GM23338 (cell line): ENCODE data around the gene CCDC91. TPM values are rescaled to one million over a fixed set of nuclear protein-coding genes. Genes with fewer than 3 reads are reported as not detected.

Experiments
- ATAC-seq: fragments of 200-7000 bp; cut with Tn5 transposase; 3 replicates; pipeline ENCODE4 v1.9.1; 2020
- DNase-seq: peaks from one replicate; pipeline ENCODE4 v3.0.0-alpha.2; 2015; ENCODE audit warnings: low spot score
- H2AFZ ChIP-seq: fragments of 200-600 bp; sonication (generic); 2 replicates; pipeline ENCODE4 v1.8.0; 2016; ENCODE audit warnings: antibody characterized with exemption, mild to moderate bottlenecking, moderate library complexity
- H3F3A ChIP-seq: fragments of 200-600 bp; sonication (generic); replicated peaks from 2 replicates; pipeline ENCODE4 v1.8.0; 2017; ENCODE audit warnings: antibody characterized with exemption, mixed run types, low read depth
- H3K27ac ChIP-seq: fragments of 200-600 bp; sonication (generic); 2 replicates; pipeline ENCODE4 v1.6.1; 2016; ENCODE audit warnings: low read depth
- H3K27me3 ChIP-seq: fragments of 200-600 bp; sonication (generic); 2 replicates; pipeline ENCODE4 v1.8.0; 2016; ENCODE audit warnings: mild to moderate bottlenecking, mixed run types, moderate library complexity; ENCODE audit not compliant: insufficient read depth
- H3K36me3 ChIP-seq: fragments of 200-600 bp; sonication (generic); 2 replicates; pipeline ENCODE4 v1.8.0; 2016; ENCODE audit warnings: mild to moderate bottlenecking; ENCODE audit not compliant: insufficient read depth
- H3K4me1 ChIP-seq: fragments of 200-600 bp; sonication (generic); 2 replicates; pipeline ENCODE4 v1.8.0; 2016; ENCODE audit warnings: mild to moderate bottlenecking, moderate library complexity; ENCODE audit not compliant: insufficient read depth
- H3K4me2 ChIP-seq: fragments of 200-600 bp; sonication (generic); 2 replicates; pipeline ENCODE4 v1.7.1; 2017; ENCODE audit warnings: mixed run types
- H3K4me3 ChIP-seq: fragments of 200-600 bp; sonication (generic); 2 replicates; pipeline ENCODE4 v1.6.1; 2016; ENCODE audit warnings: mixed run types
- H3K79me2 ChIP-seq: fragments of 200-600 bp; sonication (generic); replicated peaks from 2 replicates; pipeline ENCODE4 v1.8.0; 2017; ENCODE audit warnings: mild to moderate bottlenecking; ENCODE audit not compliant: insufficient read depth
- H3K9me2 ChIP-seq: fragments of 200-600 bp; sonication (generic); 2 replicates; pipeline ENCODE4 v1.8.0; 2017; ENCODE audit not compliant: insufficient read depth
- H4K20me1 ChIP-seq: fragments of 200-600 bp; sonication (generic); replicated peaks from 2 replicates; pipeline ENCODE4 v1.8.0; 2017; ENCODE audit warnings: mild to moderate bottlenecking; ENCODE audit not compliant: insufficient read depth
- H3K27ac Mint-ChIP-seq: 2 replicates; pipeline ENCODE4 v1.8.0; 2020; ENCODE audit warnings: inconsistent platforms, mild to moderate bottlenecking, moderate library complexity, mixed read lengths
- H3K27me3 Mint-ChIP-seq: 3 replicates; pipeline ENCODE4 v1.8.0; 2022; ENCODE audit warnings: low read depth, mild to moderate bottlenecking, moderate library complexity, mixed read lengths, inconsistent platforms; ENCODE audit not compliant: insufficient read depth, poor library complexity
- H3K36me3 Mint-ChIP-seq: 3 replicates; pipeline ENCODE4 v1.8.0; 2021; ENCODE audit warnings: low read depth, mild to moderate bottlenecking, inconsistent platforms, moderate library complexity, mixed read lengths
- H3K4me1 Mint-ChIP-seq: 3 replicates; pipeline ENCODE4 v1.8.0; 2020; ENCODE audit warnings: mild to moderate bottlenecking, inconsistent platforms, mixed read lengths
- H3K4me3 Mint-ChIP-seq: 3 replicates; pipeline ENCODE4 v1.8.0; 2021; ENCODE audit warnings: moderate library complexity, mild to moderate bottlenecking, inconsistent platforms, mixed read lengths
- H3K9me3 Mint-ChIP-seq: 3 replicates; pipeline ENCODE4 v1.8.0; 2020; ENCODE audit warnings: moderate library complexity, mild to moderate bottlenecking, inconsistent platforms, mixed read lengths
- CREB1 ChIP-seq: fragments of 250-450 bp; sonication (Bioruptor Pico); IDR thresholded peaks from 2 replicates; pipeline ENCODE4 v1.5.0; 2020; ENCODE audit warnings: low read depth, mild to moderate bottlenecking, moderate library complexity
- ETS1 ChIP-seq: IDR thresholded peaks from 2 replicates; pipeline ENCODE4 v1.6.1; 2016; ENCODE audit warnings: antibody characterized with exemption
- EZH2 ChIP-seq: fragments of 200-600 bp; sonication (generic); IDR thresholded peaks from one replicate; pipeline ENCODE4 v1.8.0; 2017; ENCODE audit warnings: antibody characterized with exemption, mild to moderate bottlenecking, low read depth; ENCODE audit not compliant: unreplicated experiment
- EZH2phosphoT487 ChIP-seq: fragments of 200-600 bp; sonication (generic); IDR thresholded peaks from one replicate; pipeline ENCODE4 v1.8.1; 2018; ENCODE audit warnings: antibody characterized with exemption; ENCODE audit not compliant: unreplicated experiment
- JUNB ChIP-seq: IDR thresholded peaks from one replicate; pipeline ENCODE4 v1.6.1; 2016; ENCODE audit warnings: antibody characterized with exemption; ENCODE audit not compliant: unreplicated experiment
- NANOG ChIP-seq: IDR thresholded peaks from 2 replicates; pipeline ENCODE4 v1.6.1; 2016; ENCODE audit warnings: antibody characterized with exemption, borderline replicate concordance
- POLR2AphosphoS5 ChIP-seq: IDR thresholded peaks from 2 replicates; pipeline ENCODE4 v1.6.1; 2016; ENCODE audit warnings: antibody characterized with exemption, low read depth
- STAT1 ChIP-seq: IDR thresholded peaks from one replicate; pipeline ENCODE4 v1.6.1; 2016; ENCODE audit warnings: antibody characterized with exemption; ENCODE audit not compliant: unreplicated experiment
- ZNF114 ChIP-seq: fragments of 250-450 bp; sonication (Bioruptor Pico); IDR thresholded peaks from 2 replicates; pipeline ENCODE4 v1.5.0; 2020; ENCODE audit warnings: mild to moderate bottlenecking, moderate library complexity
- ZNF331 ChIP-seq: fragments of 250-450 bp; sonication (Bioruptor Pico); IDR thresholded peaks from 2 replicates; pipeline ENCODE4 v1.5.0; 2020; ENCODE audit warnings: low read depth, mild to moderate bottlenecking, moderate library complexity
- polyA plus RNA-seq: library from polyadenylated mRNA; unstranded; fragments of >200 nt; fragmentation: Nextera tagmentation; extraction: Ambion mirVana; gene quantifications from 2 replicates; pipeline ENCODE4 v1.2.1, GENCODE V29; 2016
- total RNA-seq: library from RNA; depleted of rRNA; stranded (reverse); fragments of >200 nt; shearing (Covaris generic); gene quantifications from 2 replicates; pipeline ENCODE4 v1.2.3, GENCODE V29; 2014
- TF ChIP-seq, protein P1 (sequence below): IDR thresholded peaks from one replicate; pipeline ENCODE4 v1.6.1; 2018; ENCODE audit warnings: antibody characterized with exemption; ENCODE audit not compliant: unreplicated experiment
- TF ChIP-seq, protein P2 (sequence below): fragments of 250-450 bp; sonication (Bioruptor Pico); IDR thresholded peaks from 2 replicates; pipeline ENCODE4 v1.5.0; 2020; ENCODE audit warnings: mild to moderate bottlenecking, moderate library complexity
- TF ChIP-seq, protein P3 (sequence below), 2 experiments: fragments of 200-600 bp in 1 of 2; sonication (generic) in 1 of 2; conservative IDR thresholded peaks; 2 replicates each; pipeline versions ENCODE4 v1.5.1 to v1.6.1; 2016 to 2017; ENCODE audit warnings: antibody characterized with exemption in 2 of 2, low read depth in 2 of 2, mild to moderate bottlenecking in 2 of 2, moderate library complexity in 1 of 2

CCDC91 gene
- total and polyA plus RNA-seq, 2 experiments from 2014 or later, result 24.7 to 48.7 TPM

DNA sequence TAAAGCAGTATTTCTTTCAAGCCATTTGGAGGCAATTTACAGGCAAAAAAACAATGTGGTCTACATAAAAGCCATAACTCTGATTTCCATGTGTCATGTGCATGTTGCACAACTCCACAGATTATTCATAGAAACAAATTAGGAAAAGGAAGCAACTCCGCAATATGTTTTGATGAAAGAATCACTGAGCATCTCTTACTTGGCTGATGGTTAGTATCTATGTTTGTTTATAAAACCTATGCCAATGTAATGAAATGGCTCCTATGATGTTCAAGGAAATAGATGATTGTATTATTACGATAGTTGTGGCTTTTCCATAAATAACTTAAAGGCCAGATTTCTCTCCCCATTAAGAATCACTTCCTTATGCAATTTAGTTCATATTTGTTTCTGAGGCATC is 373.7 kb downstream of the CCDC91 start:
- no peak for ATAC-seq
- H3K4me1 ChIP-seq, result no peaks in the 10 kb centered on the region
- H4K20me1 ChIP-seq, result no peaks in the 10 kb centered on the region
- H3K4me3 ChIP-seq, result no peak overlapping the region
- H3K36me3 ChIP-seq, result no peaks in the 10 kb centered on the region
- no peak overlapping the region for H3K4me2 ChIP-seq
- H3K27me3 Mint-ChIP-seq, result peaks cover 1% of the 10 kb centered on the region
- no peak for TF ChIP-seq ZNF114 (CRISPR knock-in tag)
- TF ChIP-seq EZH2phosphoT487, result no peak
- no peak for TF ChIP-seq NANOG
- TF ChIP-seq ZNF331, result no peak
- no peak for TF ChIP-seq EZH2
- TF ChIP-seq CREB1, result no peak
- no peak for TF ChIP-seq POLR2AphosphoS5
- TF ChIP-seq STAT1, result no peak
- no peak for TF ChIP-seq JUNB
- TF ChIP-seq, protein P1, sequence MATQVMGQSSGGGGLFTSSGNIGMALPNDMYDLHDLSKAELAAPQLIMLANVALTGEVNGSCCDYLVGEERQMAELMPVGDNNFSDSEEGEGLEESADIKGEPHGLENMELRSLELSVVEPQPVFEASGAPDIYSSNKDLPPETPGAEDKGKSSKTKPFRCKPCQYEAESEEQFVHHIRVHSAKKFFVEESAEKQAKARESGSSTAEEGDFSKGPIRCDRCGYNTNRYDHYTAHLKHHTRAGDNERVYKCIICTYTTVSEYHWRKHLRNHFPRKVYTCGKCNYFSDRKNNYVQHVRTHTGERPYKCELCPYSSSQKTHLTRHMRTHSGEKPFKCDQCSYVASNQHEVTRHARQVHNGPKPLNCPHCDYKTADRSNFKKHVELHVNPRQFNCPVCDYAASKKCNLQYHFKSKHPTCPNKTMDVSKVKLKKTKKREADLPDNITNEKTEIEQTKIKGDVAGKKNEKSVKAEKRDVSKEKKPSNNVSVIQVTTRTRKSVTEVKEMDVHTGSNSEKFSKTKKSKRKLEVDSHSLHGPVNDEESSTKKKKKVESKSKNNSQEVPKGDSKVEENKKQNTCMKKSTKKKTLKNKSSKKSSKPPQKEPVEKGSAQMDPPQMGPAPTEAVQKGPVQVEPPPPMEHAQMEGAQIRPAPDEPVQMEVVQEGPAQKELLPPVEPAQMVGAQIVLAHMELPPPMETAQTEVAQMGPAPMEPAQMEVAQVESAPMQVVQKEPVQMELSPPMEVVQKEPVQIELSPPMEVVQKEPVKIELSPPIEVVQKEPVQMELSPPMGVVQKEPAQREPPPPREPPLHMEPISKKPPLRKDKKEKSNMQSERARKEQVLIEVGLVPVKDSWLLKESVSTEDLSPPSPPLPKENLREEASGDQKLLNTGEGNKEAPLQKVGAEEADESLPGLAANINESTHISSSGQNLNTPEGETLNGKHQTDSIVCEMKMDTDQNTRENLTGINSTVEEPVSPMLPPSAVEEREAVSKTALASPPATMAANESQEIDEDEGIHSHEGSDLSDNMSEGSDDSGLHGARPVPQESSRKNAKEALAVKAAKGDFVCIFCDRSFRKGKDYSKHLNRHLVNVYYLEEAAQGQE, result no peak
- TF ChIP-seq, protein P2, sequence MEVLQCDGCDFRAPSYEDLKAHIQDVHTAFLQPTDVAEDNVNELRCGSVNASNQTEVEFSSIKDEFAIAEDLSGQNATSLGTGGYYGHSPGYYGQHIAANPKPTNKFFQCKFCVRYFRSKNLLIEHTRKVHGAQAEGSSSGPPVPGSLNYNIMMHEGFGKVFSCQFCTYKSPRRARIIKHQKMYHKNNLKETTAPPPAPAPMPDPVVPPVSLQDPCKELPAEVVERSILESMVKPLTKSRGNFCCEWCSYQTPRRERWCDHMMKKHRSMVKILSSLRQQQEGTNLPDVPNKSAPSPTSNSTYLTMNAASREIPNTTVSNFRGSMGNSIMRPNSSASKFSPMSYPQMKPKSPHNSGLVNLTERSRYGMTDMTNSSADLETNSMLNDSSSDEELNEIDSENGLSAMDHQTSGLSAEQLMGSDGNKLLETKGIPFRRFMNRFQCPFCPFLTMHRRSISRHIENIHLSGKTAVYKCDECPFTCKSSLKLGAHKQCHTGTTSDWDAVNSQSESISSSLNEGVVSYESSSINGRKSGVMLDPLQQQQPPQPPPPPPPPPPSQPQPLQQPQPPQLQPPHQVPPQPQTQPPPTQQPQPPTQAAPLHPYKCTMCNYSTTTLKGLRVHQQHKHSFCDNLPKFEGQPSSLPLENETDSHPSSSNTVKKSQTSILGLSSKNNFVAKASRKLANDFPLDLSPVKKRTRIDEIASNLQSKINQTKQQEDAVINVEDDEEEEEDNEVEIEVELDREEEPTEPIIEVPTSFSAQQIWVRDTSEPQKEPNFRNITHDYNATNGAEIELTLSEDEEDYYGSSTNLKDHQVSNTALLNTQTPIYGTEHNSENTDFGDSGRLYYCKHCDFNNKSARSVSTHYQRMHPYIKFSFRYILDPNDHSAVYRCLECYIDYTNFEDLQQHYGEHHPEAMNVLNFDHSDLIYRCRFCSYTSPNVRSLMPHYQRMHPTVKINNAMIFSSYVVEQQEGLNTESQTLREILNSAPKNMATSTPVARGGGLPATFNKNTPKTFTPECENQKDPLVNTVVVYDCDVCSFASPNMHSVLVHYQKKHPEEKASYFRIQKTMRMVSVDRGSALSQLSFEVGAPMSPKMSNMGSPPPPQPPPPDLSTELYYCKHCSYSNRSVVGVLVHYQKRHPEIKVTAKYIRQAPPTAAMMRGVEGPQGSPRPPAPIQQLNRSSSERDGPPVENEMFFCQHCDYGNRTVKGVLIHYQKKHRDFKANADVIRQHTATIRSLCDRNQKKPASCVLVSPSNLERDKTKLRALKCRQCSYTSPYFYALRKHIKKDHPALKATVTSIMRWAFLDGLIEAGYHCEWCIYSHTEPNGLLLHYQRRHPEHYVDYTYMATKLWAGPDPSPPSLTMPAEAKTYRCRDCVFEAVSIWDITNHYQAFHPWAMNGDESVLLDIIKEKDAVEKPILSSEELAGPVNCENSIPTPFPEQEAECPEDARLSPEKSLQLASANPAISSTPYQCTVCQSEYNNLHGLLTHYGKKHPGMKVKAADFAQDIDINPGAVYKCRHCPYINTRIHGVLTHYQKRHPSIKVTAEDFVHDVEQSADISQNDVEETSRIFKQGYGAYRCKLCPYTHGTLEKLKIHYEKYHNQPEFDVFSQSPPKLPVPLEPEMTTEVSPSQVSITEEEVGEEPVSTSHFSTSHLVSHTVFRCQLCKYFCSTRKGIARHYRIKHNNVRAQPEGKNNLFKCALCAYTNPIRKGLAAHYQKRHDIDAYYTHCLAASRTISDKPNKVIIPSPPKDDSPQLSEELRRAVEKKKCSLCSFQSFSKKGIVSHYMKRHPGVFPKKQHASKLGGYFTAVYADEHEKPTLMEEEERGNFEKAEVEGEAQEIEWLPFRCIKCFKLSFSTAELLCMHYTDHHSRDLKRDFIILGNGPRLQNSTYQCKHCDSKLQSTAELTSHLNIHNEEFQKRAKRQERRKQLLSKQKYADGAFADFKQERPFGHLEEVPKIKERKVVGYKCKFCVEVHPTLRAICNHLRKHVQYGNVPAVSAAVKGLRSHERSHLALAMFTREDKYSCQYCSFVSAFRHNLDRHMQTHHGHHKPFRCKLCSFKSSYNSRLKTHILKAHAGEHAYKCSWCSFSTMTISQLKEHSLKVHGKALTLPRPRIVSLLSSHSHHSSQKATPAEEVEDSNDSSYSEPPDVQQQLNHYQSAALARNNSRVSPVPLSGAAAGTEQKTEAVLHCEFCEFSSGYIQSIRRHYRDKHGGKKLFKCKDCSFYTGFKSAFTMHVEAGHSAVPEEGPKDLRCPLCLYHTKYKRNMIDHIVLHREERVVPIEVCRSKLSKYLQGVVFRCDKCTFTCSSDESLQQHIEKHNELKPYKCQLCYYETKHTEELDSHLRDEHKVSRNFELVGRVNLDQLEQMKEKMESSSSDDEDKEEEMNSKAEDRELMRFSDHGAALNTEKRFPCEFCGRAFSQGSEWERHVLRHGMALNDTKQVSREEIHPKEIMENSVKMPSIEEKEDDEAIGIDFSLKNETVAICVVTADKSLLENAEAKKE (CRISPR knock-in tag), result no peak
- TF ChIP-seq, protein P3, sequence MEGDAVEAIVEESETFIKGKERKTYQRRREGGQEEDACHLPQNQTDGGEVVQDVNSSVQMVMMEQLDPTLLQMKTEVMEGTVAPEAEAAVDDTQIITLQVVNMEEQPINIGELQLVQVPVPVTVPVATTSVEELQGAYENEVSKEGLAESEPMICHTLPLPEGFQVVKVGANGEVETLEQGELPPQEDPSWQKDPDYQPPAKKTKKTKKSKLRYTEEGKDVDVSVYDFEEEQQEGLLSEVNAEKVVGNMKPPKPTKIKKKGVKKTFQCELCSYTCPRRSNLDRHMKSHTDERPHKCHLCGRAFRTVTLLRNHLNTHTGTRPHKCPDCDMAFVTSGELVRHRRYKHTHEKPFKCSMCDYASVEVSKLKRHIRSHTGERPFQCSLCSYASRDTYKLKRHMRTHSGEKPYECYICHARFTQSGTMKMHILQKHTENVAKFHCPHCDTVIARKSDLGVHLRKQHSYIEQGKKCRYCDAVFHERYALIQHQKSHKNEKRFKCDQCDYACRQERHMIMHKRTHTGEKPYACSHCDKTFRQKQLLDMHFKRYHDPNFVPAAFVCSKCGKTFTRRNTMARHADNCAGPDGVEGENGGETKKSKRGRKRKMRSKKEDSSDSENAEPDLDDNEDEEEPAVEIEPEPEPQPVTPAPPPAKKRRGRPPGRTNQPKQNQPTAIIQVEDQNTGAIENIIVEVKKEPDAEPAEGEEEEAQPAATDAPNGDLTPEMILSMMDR (conservative IDR thresholded peaks at IDR 0.05; ENCODE audit: low read depth in 2 of 2), result no peak
- no peak for TF ChIP-seq ETS1
- no peak for DNase-seq
- no peak overlapping the region for H3K27ac Mint-ChIP-seq
- no peaks in the 10 kb centered on the region for H3K4me1 Mint-ChIP-seq
- no peaks in the 10 kb centered on the region for H3K79me2 ChIP-seq
- peaks cover 3% of the 10 kb centered on the region; the same call in 2 of the 3 replicates for H3K36me3 Mint-ChIP-seq
- no peak overlapping the region for H3K27ac ChIP-seq
- no peaks in the 10 kb centered on the region for H3K9me3 Mint-ChIP-seq
- no peak overlapping the region for H3K4me3 Mint-ChIP-seq
- no peaks in the 10 kb centered on the region for H3F3A ChIP-seq
- H3K9me2 ChIP-seq, result peaks cover 23% of the 10 kb centered on the region; the same call in 1 of the 2 replicates
- no peak overlapping the region for H2AFZ ChIP-seq
- no peaks in the 10 kb centered on the region for H3K27me3 ChIP-seq
